Lung (tissue), 12 donors: ENCODE results near the gene CASK. TPM values are rescaled to one million over a fixed set of nuclear protein-coding genes. Genes with fewer than 3 reads are reported as not detected.

ENCODE experiments used
- ATAC-seq: fragments of 200-7000 bp; cut with Tn5 transposase; one replicate; pipeline ENCODE4 v1.9.1; 2020; ENCODE audit warnings: moderate number of reproducible peaks; ENCODE audit not compliant: insufficient read depth, low FRiP score
- DNase-seq, 3 donors: peaks; one replicate each; pipeline ENCODE4 v3.0.0-alpha.2; 2013 to 2017
- H3K27ac ChIP-seq, 2 donors: one replicate each; pipeline ENCODE4 v1.5.1; 2013; ENCODE audit warnings: mild to moderate bottlenecking in 2 of 2, moderate library complexity in 2 of 2, control low read depth in 1 of 2, inconsistent platforms in 1 of 2, low read depth in 1 of 2, low read length in 1 of 2
- H3K27me3 ChIP-seq, 3 donors: one replicate each; pipeline ENCODE4 v1.5.1; 2013; ENCODE audit warnings: low read length in 2 of 3; ENCODE audit not compliant: control insufficient read depth in 3 of 3, insufficient read depth in 3 of 3
- H3K36me3 ChIP-seq, 4 donors: one replicate each; pipeline ENCODE4 v1.5.1; 2013; ENCODE audit warnings: low read length in 4 of 4, mild to moderate bottlenecking in 1 of 4, moderate library complexity in 1 of 4; ENCODE audit not compliant: control insufficient read depth in 4 of 4, insufficient read depth in 4 of 4
- H3K4me1 ChIP-seq, 5 donors: one replicate each; pipeline ENCODE4 v1.5.1; 2013; ENCODE audit warnings: low read length in 5 of 5, mild to moderate bottlenecking in 2 of 5, moderate library complexity in 1 of 5; ENCODE audit not compliant: control insufficient read depth in 5 of 5, insufficient read depth in 5 of 5
- H3K4me3 ChIP-seq: one replicate; pipeline ENCODE4 v1.5.1; 2013; ENCODE audit warnings: mild to moderate bottlenecking, control low read depth, moderate library complexity
- H3K9ac ChIP-seq, 2 donors: one replicate each; pipeline ENCODE4 v1.5.1; 2013; ENCODE audit warnings: low read length in 2 of 2, control low read depth in 1 of 2; ENCODE audit not compliant: insufficient read depth in 1 of 2
- H3K9me3 ChIP-seq, 4 donors: one replicate each; pipeline ENCODE4 v1.5.1; 2013; ENCODE audit warnings: low read length in 3 of 4, mild to moderate bottlenecking in 1 of 4, moderate library complexity in 1 of 4; ENCODE audit not compliant: control insufficient read depth in 4 of 4, insufficient read depth in 3 of 4
- WGBS, 2 donors: extraction: QIAGEN DNeasy Blood & Tissue Kit; methylation state at CpG; one replicate each; pipeline ENCODE4 v1.1.7; 2013; 5-methylcytosine and 5-hydroxymethylcytosine counted together
- polyA plus RNA-seq, 2 donors: library from polyadenylated mRNA; stranded (reverse); fragments of 200-250 nt; gene quantifications; one replicate each; pipeline ENCODE4 v1.2.1, GENCODE V29; 2013
- total RNA-seq, 2 donors: library from RNA; depleted of rRNA in 1 of 2; stranded (reverse); fragments of >200 nt in 1 of 2; gene quantifications; one replicate each; pipeline ENCODE4 v1.2.1, GENCODE V29; 2014 to 2021
- TF ChIP-seq, protein P1 (sequence below): IDR thresholded peaks from 2 replicates; pipeline ENCODE4 v1.5.1; 2012; ENCODE audit warnings: mild to moderate bottlenecking; ENCODE audit errors: control extremely low read depth, extremely low read depth
- donor health status: control.
- donor health status: control.
- donor health status: Bipolar disorder and iron deficiency.
- donor health status: healthy.
- donor health status: DM: yes; HTN: yes; CAD: no.

Gene CASK
- total and polyA plus RNA-seq, 4 donors = 8.2 to 68.1 (median 30.6) TPM

DNA sequence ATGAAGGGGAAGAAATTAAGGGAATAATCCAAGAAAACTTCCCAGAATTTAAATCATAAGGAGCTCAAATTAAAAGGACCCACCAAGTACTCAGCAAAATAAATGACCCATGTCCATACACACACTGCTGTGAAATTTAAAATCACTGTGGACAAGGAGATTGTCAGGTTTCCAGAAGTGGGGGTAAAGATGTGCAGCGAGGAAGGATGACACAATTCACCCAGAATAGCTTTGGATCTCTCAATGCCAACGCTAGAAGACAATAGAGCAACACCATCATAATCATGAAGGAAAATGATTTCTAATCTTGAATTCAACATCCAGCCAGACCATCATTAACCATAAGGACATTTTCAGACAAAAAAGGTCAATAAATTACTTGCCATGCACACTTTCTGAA is 65.7 kb downstream of the CASK start:
- no peaks in the 10 kb centered on the region for H3K9me3 ChIP-seq
- TF ChIP-seq, protein P1, sequence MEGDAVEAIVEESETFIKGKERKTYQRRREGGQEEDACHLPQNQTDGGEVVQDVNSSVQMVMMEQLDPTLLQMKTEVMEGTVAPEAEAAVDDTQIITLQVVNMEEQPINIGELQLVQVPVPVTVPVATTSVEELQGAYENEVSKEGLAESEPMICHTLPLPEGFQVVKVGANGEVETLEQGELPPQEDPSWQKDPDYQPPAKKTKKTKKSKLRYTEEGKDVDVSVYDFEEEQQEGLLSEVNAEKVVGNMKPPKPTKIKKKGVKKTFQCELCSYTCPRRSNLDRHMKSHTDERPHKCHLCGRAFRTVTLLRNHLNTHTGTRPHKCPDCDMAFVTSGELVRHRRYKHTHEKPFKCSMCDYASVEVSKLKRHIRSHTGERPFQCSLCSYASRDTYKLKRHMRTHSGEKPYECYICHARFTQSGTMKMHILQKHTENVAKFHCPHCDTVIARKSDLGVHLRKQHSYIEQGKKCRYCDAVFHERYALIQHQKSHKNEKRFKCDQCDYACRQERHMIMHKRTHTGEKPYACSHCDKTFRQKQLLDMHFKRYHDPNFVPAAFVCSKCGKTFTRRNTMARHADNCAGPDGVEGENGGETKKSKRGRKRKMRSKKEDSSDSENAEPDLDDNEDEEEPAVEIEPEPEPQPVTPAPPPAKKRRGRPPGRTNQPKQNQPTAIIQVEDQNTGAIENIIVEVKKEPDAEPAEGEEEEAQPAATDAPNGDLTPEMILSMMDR = no peak
- H3K27ac ChIP-seq = no peak overlapping the region
- no peak for ATAC-seq
- DNase-seq = no peak
- H3K27me3 ChIP-seq = peaks cover 0 to 20% (median 17%) of the 10 kb centered on the region in 3 donors
- no peak overlapping the region for H3K4me3 ChIP-seq
- H3K9ac ChIP-seq = no peak overlapping the region
- WGBS, 2 donors = 70 to 90% methylated on average over 2 of the region's 2 CpGs
- H3K4me1 ChIP-seq = peaks cover 0 to 2% (median 0%) of the 10 kb centered on the region in 5 donors
- H3K36me3 ChIP-seq = no peaks in the 10 kb centered on the region

DNA sequence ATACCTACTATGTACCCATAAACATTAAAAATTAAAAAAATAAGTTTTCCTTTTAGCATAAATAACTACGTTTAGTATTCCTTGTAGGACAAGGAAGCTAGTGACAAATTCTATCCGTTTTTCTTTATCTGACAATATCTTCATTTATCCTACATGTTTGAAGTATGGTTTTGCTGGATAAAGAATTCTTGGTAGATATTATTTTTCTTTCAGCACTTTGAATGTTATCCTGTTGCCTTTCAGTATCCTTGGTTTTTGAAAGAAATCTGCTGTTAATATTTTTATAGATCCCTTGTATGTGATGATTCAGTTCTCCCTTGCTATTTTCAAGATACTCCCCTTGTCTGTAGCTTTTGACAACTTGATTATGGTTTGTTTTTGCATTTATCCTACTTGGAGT is 76.6 kb downstream of the CASK start:
- TF ChIP-seq, protein P1 = no peak
- H3K4me1 ChIP-seq = no peaks in the 10 kb centered on the region
- no peak overlapping the region for H3K4me3 ChIP-seq
- no peak for ATAC-seq
- WGBS, 2 donors = 82 to 96% methylated on average over 2 of the region's 2 CpGs
- peaks cover 0 to 7% (median 3%) of the 10 kb centered on the region in 4 donors for H3K36me3 ChIP-seq
- no peak overlapping the region for H3K27ac ChIP-seq
- no peak overlapping the region for H3K9ac ChIP-seq
- peaks cover 0 to 28% (median 3%) of the 10 kb centered on the region in 4 donors for H3K9me3 ChIP-seq
- H3K27me3 ChIP-seq = peaks cover 0 to 2% (median 0%) of the 10 kb centered on the region in 3 donors
- DNase-seq = no peak

DNA sequence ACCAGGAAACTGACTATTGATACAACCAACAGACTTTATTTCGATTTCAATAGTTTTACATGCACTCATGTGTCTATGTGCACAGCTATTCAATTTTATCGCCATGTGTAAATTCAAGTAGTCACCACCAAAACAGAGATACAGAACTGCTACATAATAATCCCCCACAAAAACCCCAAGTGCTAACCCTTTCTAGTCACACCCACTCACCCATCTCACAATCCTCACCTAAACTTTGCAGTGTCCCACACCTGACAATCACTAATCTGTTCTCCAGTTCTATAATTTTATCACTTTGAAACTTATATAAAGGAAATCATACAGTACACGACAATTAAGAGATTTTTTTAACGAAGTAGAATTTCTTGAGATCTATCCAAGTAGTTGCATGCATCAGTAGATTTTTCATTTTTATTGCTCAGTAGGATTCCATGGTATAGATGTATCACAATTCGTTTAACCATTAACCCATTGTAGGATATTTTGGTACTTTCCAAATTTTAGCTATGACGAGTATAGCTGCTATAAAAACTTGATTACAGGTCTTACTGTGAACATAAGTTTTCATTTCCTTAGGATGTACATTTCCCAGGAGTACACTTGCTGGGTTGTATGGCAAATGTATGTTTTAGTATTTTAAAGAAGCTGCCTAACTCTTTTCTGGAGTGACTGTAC is 85.9 kb downstream of the CASK start:
- no peak overlapping the region for H3K9ac ChIP-seq
- peaks cover 0 to 2% (median 0%) of the 10 kb centered on the region in 4 donors for H3K9me3 ChIP-seq
- TF ChIP-seq, protein P1 = no peak
- H3K4me1 ChIP-seq = no peaks in the 10 kb centered on the region
- H3K36me3 ChIP-seq = peaks cover 0 to 3% (median 0%) of the 10 kb centered on the region in 4 donors
- H3K27ac ChIP-seq = no peak overlapping the region
- H3K4me3 ChIP-seq = no peak overlapping the region
- ATAC-seq (no peak), DNase-seq (no peak)
- H3K27me3 ChIP-seq = no peaks in the 10 kb centered on the region
- WGBS, 2 donors = 73 to 95% methylated on average over 6 of the region's 6 CpGs
